AG09319 (cell line): ENCODE results near the gene RTL10.
A peak's percentile ranks its signal among the peaks of the same experiment; 100 is the strongest.

Experiments used
- DNase-seq: peaks from one replicate; pipeline ENCODE4 v3.0.0-alpha.2; 2010; ENCODE audit warnings: low read depth; ENCODE audit errors: extremely low read depth
- CTCF ChIP-seq: IDR thresholded peaks from 2 replicates; pipeline ENCODE4 v1.5.1; 2011; ENCODE audit warnings: low read depth, mild to moderate bottlenecking, inconsistent platforms, low read length, moderate library complexity

Gene RTL10, protein sequence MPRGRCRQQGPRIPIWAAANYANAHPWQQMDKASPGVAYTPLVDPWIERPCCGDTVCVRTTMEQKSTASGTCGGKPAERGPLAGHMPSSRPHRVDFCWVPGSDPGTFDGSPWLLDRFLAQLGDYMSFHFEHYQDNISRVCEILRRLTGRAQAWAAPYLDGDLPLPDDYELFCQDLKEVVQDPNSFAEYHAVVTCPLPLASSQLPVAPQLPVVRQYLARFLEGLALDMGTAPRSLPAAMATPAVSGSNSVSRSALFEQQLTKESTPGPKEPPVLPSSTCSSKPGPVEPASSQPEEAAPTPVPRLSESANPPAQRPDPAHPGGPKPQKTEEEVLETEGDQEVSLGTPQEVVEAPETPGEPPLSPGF

DNA sequence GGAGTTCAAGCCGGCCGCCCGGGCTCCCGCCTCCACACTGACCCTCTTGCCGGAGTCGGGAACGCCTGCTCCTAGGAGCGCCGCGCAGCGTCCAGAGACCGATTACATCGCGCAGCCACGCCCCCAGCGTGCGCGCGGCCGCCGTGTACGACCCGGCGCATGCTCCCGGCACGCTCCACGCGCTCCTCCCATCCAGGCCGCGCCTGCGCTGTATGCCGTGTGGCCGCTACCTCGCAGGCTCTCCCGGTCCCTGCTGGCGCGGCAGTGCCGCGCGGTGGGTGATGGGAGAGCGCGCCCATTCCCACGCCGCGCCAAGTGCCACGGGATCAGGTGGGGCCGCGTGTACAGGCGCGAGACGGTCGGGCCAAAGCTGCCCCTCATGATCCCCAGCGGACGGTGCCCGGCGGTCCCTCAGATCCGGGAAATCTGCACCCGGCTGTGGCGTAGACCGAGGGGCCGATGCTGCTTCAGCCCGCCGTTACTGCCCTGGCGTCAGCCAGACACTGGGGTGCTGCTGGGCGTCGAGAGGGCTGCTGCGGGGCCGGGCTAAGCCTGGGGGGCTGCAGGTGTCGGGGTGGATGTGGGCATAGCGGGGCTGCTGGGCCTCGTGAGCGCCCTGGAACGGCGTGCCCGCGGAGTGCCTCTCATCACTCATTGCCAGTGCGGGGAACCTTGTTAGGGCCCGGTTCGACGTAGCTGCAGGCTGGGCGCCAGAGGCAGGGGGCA lies at the start of gene RTL10, which contains the start of gene GNB1L:
RTL10 (minus strand) TSS at position 97 of the 726 bp plus-strand sequence. CDS start 2,613 bp downstream, outside the sequence.
GNB1L (minus strand) TSS at position 97 of the 726 bp plus-strand sequence. CDS start 33,519 bp downstream, outside the sequence.
- peak; percentile 92 for DNase-seq
- TF ChIP-seq CTCF = peak; percentile 10

GRCh38 chr22:19904174-19904856 lies 49.6 kb upstream of the RTL10 start:
- DNase-seq = no peak
- no peak for TF ChIP-seq CTCF

- no peak for DNase-seq
- TF ChIP-seq CTCF = no peak
Measured at GRCh38 chr22:19903513-19903912, 48.8 kb upstream of the RTL10 start.

DNA sequence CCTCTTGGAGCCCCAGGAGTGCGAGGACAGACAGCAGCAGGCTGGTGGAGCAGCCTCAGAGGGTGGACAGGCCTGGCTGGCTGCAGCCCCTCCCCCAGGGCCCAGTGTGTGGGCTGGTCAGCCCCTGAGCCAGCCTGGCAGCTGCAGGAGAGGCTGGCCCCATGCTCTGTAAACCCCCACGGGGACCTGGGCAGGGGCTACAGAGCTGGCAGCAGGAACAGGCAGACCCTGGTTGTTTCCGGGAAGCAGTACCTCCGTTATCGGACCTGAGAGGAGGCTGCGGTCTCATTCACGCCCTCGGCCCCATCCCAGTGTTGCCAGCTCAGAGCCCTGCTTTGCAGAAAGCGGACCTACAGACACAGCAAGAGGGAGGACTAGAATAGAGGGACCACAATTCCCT lies 48.4 kb upstream of the RTL10 start:
- TF ChIP-seq CTCF = no peak
- no peak for DNase-seq

GRCh38 chr22:19902245-19902715 lies 47.6 kb upstream of the RTL10 start:
- no peak for DNase-seq
- no peak for TF ChIP-seq CTCF

- no peak for DNase-seq
- TF ChIP-seq CTCF = no peak
Measured at GRCh38 chr22:19901577-19902244, 47.0 kb upstream of the RTL10 start.
